HEK293T (cell line): ENCODE results near the gene PLPPR5.

Experiments
- CTCF ChIA-PET: fragments of 350-600 bp; formaldehyde crosslinking; extraction: SDS; loops from one replicate; lab custom pipeline; 2021; ENCODE audit warnings: antibody characterized with exemption, inconsistent platforms; lab: Yijun Ruan, JAX
- POLR2A ChIA-PET: fragments of 350-600 bp; formaldehyde crosslinking; extraction: SDS; loops from one replicate; lab custom pipeline; 2020; ENCODE audit warnings: antibody characterized with exemption, inconsistent platforms; lab: Yijun Ruan, JAX
- DNase-seq: peaks from one replicate; pipeline ENCODE4 v3.0.0; 2012; ENCODE audit warnings: mixed read lengths; ENCODE audit errors: extremely low spot score
- ARNT ChIP-seq: fragments of 450-650 bp; IDR thresholded peaks from 2 replicates; pipeline ENCODE4 v1.6.1; 2017; ENCODE audit warnings: mild to moderate bottlenecking
- BHLHE40 ChIP-seq: fragments of 450-650 bp; IDR thresholded peaks from 2 replicates; pipeline ENCODE4 v1.6.1; 2016; ENCODE audit warnings: mild to moderate bottlenecking, moderate library complexity, borderline replicate concordance
- CTBP1 ChIP-seq: fragments of 450-650 bp; IDR thresholded peaks from 2 replicates; pipeline ENCODE4 v1.6.1; 2016; ENCODE audit warnings: borderline replicate concordance
- ELF4 ChIP-seq: fragments of 450-650 bp; IDR thresholded peaks from 2 replicates; pipeline ENCODE4 v1.6.1; 2017; ENCODE audit warnings: antibody characterized with exemption
- FOXA1 ChIP-seq: fragments of 450-650 bp; IDR thresholded peaks from 2 replicates; pipeline ENCODE4 v1.6.1; 2016; ENCODE audit warnings: mild to moderate bottlenecking
- FOXK2 ChIP-seq: fragments of 450-650 bp; IDR thresholded peaks from 2 replicates; pipeline ENCODE4 v1.6.1; 2016; ENCODE audit warnings: mild to moderate bottlenecking
- FOXM1 ChIP-seq: fragments of 450-650 bp; IDR thresholded peaks from 2 replicates; pipeline ENCODE4 v1.6.1; 2017; ENCODE audit warnings: mild to moderate bottlenecking, borderline replicate concordance
- HDGF ChIP-seq: fragments of 450-650 bp; IDR thresholded peaks from 2 replicates; pipeline ENCODE4 v1.6.1; 2017; ENCODE audit warnings: antibody characterized with exemption, borderline replicate concordance
- L3MBTL2 ChIP-seq: fragments of 450-650 bp; conservative IDR thresholded peaks from 2 replicates; pipeline ENCODE4 v1.6.1; 2016; ENCODE audit warnings: mild to moderate bottlenecking
- LEF1 ChIP-seq: fragments of 450-650 bp; IDR thresholded peaks from 2 replicates; pipeline ENCODE4 v1.6.1; 2017; ENCODE audit warnings: mild to moderate bottlenecking, borderline replicate concordance
- NFRKB ChIP-seq: fragments of 450-650 bp; IDR thresholded peaks from 2 replicates; pipeline ENCODE4 v1.6.1; 2016; ENCODE audit warnings: mild to moderate bottlenecking, moderate library complexity
- SP1 ChIP-seq: fragments of 450-650 bp; IDR thresholded peaks from 2 replicates; pipeline ENCODE4 v1.6.1; 2017
- SUZ12 ChIP-seq: fragments of 450-650 bp; IDR thresholded peaks from 2 replicates; pipeline ENCODE4 v1.6.1; 2016; ENCODE audit warnings: mild to moderate bottlenecking
- TARDBP ChIP-seq: fragments of 450-650 bp; IDR thresholded peaks from 2 replicates; pipeline ENCODE4 v1.6.1; 2016
- ZNF384 ChIP-seq: fragments of 450-650 bp; IDR thresholded peaks from 2 replicates; pipeline ENCODE4 v1.6.1; 2016
- TF ChIP-seq, protein P1 (sequence below): fragments of 450-650 bp; IDR thresholded peaks from 2 replicates; pipeline ENCODE4 v1.6.1; 2016

The PLPPR5 gene

GRCh38 chr1:98975113-98975512 is 29.5 kb downstream of the PLPPR5 start:
- ChIA-PET POLR2A (no interaction called here), CTCF (no interaction called here)
- no peak for DNase-seq
- TF ChIP-seq ZNF384 (no peak), NFRKB (no peak), CTBP1 (no peak), TARDBP (no peak), FOXK2 (no peak), LEF1 (no peak), L3MBTL2 (no peak), SUZ12 (no peak), FOXM1 (no peak), HDGF (no peak), BHLHE40 (no peak), SP1 (no peak), ARNT (no peak), FOXA1 (no peak), ELF4 (no peak)
- TF ChIP-seq, protein P1, sequence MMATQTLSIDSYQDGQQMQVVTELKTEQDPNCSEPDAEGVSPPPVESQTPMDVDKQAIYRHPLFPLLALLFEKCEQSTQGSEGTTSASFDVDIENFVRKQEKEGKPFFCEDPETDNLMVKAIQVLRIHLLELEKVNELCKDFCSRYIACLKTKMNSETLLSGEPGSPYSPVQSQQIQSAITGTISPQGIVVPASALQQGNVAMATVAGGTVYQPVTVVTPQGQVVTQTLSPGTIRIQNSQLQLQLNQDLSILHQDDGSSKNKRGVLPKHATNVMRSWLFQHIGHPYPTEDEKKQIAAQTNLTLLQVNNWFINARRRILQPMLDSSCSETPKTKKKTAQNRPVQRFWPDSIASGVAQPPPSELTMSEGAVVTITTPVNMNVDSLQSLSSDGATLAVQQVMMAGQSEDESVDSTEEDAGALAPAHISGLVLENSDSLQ = no peak

DNA sequence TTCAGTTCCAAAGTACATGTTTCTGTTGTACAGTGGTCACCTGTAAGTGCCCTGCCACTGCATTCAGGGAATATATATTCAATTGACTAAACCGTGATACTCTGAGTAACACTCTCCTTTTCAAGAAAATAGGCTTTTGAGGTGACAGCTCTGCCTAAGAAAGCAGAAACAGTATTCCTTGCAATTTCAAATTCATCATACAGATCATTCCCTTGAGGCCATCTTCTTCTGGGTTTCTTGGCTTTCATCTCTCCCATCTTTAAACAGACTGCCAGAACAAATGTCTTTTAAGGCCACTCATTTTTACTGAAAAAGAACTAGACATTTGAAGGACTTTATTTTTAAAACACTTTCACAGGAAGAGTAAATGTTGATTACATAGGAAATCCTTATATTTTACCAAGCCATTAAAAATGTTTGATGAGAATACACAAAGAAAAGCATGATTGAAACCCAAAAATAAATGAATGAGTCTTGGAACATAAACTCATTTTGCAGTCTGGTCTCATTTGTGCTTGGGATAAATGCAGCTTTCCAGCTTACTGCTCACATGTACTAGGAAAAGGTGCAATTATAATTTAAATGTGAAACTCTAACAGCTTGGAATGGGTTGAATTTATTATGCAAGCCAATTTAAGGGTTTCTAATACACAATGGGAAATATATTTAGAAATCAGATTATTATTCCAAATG is 34.7 kb downstream of the PLPPR5 start:
- POLR2A ChIA-PET = no interaction called here
- CTCF ChIA-PET = no interaction called here
- DNase-seq = no peak
- no peak for TF ChIP-seq LEF1
- no peak for TF ChIP-seq NFRKB
- TF ChIP-seq FOXM1 = no peak
- no peak for TF ChIP-seq SP1
- no peak for TF ChIP-seq ARNT
- no peak for TF ChIP-seq FOXK2
- no peak for TF ChIP-seq ZNF384
- no peak for TF ChIP-seq FOXA1
- no peak for TF ChIP-seq HDGF
- TF ChIP-seq CTBP1 = no peak
- no peak for TF ChIP-seq SUZ12
- no peak for TF ChIP-seq ELF4

DNA sequence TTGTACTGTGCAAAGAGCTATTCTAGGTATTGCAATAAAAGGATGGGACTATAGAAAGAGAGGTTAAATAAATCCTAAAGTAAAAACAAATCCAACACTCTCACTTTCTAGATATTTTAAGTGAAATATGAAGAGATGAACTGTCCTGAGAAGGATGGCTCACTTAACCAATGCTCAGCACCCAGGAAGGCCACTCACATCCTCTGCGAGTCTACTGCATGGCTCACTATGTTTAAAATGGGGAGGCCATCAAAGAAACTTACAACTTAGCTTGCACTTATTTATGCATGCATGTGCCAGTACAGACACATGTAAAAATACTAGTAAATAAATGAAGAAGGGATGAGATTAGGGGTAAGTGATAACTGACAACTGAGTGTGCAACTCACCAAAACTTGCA is 37.5 kb downstream of the PLPPR5 start:
- POLR2A ChIA-PET = no interaction called here
- no peak for DNase-seq
- TF ChIP-seq HDGF (no peak), CTBP1 (no peak), ARNT (no peak)
- CTCF ChIA-PET = no interaction called here

DNA sequence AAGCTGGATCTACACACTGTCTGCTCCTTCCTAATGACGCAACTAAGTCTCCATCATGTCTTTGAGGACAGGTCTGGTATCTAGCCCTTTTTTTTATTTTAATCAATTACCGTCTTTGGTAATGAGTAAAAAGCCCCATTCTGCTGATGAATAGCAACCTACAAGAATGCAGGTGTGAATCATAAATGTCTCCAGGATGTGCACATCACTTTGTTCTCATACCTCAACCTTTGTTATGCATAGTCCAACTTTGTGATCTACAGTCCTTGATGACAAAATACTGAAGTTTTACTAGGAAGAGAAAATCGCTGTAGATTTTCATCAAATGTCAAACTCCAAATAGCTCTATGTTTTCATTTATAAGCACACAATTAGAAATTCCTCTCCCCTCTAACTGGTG is 39.3 kb downstream of the PLPPR5 start:
- CTCF ChIA-PET = no interaction called here
- POLR2A ChIA-PET = no interaction called here
- no peak for DNase-seq
- TF ChIP-seq CTBP1 = no peak
- no peak for TF ChIP-seq FOXM1
- no peak for TF ChIP-seq NFRKB
- no peak for TF ChIP-seq LEF1
- TF ChIP-seq, protein P1 = no peak
- TF ChIP-seq L3MBTL2 = no peak
- TF ChIP-seq HDGF = no peak
- no peak for TF ChIP-seq ZNF384
- TF ChIP-seq FOXK2 = no peak
- TF ChIP-seq TARDBP = no peak
- TF ChIP-seq FOXA1 = no peak
- no peak for TF ChIP-seq SP1
- no peak for TF ChIP-seq SUZ12
- no peak for TF ChIP-seq BHLHE40
- no peak for TF ChIP-seq ELF4
- no peak for TF ChIP-seq ARNT

GRCh38 chr1:98964198-98964597 is 40.5 kb downstream of the PLPPR5 start:
- no peak for DNase-seq
- TF ChIP-seq HDGF (no peak), ELF4 (no peak)
- ChIA-PET CTCF (no interaction called here), POLR2A (no interaction called here)

GRCh38 chr1:98963064-98963758 is 41.5 kb downstream of the PLPPR5 start:
- ChIA-PET POLR2A (no interaction called here), CTCF (interaction anchor here (0.9 kb wide), 1 partner anchor 43 kb away, joined by 3 read pairs; no protein-coding TSS in a partner anchor)
- no peak for DNase-seq
- no peak for TF ChIP-seq TARDBP
- TF ChIP-seq SUZ12 = no peak
- TF ChIP-seq NFRKB = no peak
- no peak for TF ChIP-seq BHLHE40
- TF ChIP-seq ARNT = no peak
- TF ChIP-seq ZNF384 = no peak
- TF ChIP-seq HDGF = no peak
- TF ChIP-seq SP1 = no peak
- TF ChIP-seq, protein P1 = no peak
- no peak for TF ChIP-seq FOXA1
- TF ChIP-seq LEF1 = no peak
- TF ChIP-seq CTBP1 = no peak
- no peak for TF ChIP-seq ELF4
